Mesendoderm (in vitro differentiated cells): Measurements from ENCODE around the gene ST8SIA3.

ENCODE experiments used
- DNase-seq: peaks from one replicate; pipeline ENCODE4 v3.0.0; 2013
- H2AK5ac ChIP-seq: 2 replicates; pipeline ENCODE4 v1.6.1; 2013; ENCODE audit warnings: low read length, inconsistent platforms
- H2BK120ac ChIP-seq: 2 replicates; pipeline ENCODE4 v1.6.1; 2013; ENCODE audit warnings: low read depth, mild to moderate bottlenecking, low read length, moderate library complexity, mixed read lengths
- H2BK15ac ChIP-seq: replicated peaks from 2 replicates; pipeline ENCODE4 v1.6.1; 2013; ENCODE audit warnings: low read depth, mild to moderate bottlenecking, moderate library complexity
- H2BK5ac ChIP-seq: 2 replicates; pipeline ENCODE4 v1.6.1; 2013; ENCODE audit warnings: low read length, inconsistent platforms
- H3K18ac ChIP-seq: 2 replicates; pipeline ENCODE4 v1.6.1; 2013; ENCODE audit warnings: mild to moderate bottlenecking, low read length, mixed read lengths
- H3K23ac ChIP-seq: one replicate; pipeline ENCODE4 v1.6.1; 2013; ENCODE audit warnings: low read length
- H3K27ac ChIP-seq: 2 replicates; pipeline ENCODE4 v1.5.1; 2013; ENCODE audit warnings: low read depth, mild to moderate bottlenecking, inconsistent platforms, low read length, moderate library complexity
- H3K27me3 ChIP-seq: 2 replicates; pipeline ENCODE4 v1.6.1; 2013; ENCODE audit warnings: low read length, control low read depth, mild to moderate bottlenecking, inconsistent platforms; ENCODE audit not compliant: insufficient read depth, poor library complexity
- H3K36me3 ChIP-seq: 2 replicates; pipeline ENCODE4 v1.6.1; 2013; ENCODE audit warnings: low read length, inconsistent platforms; ENCODE audit not compliant: control insufficient read depth, insufficient read depth
- H3K4ac ChIP-seq: one replicate; pipeline ENCODE4 v1.6.1; 2013; ENCODE audit warnings: low read depth, mild to moderate bottlenecking, low read length, moderate library complexity
- H3K4me1 ChIP-seq: 2 replicates; pipeline ENCODE4 v1.6.1; 2013; ENCODE audit warnings: low read depth, low read length, inconsistent platforms; ENCODE audit not compliant: control insufficient read depth
- H3K4me2 ChIP-seq: 2 replicates; pipeline ENCODE4 v1.6.1; 2013; ENCODE audit warnings: low read length
- H3K4me3 ChIP-seq: 2 replicates; pipeline ENCODE4 v1.5.1; 2013; ENCODE audit warnings: mild to moderate bottlenecking, low read length
- H3K56ac ChIP-seq: one replicate; pipeline ENCODE4 v1.6.1; 2013; ENCODE audit warnings: low read length
- H3K79me1 ChIP-seq: 2 replicates; pipeline ENCODE4 v1.6.1; 2013; ENCODE audit warnings: low read length, inconsistent platforms
- H3K79me2 ChIP-seq: 2 replicates; pipeline ENCODE4 v1.6.1; 2013; ENCODE audit warnings: mild to moderate bottlenecking, low read length; ENCODE audit not compliant: control insufficient read depth, insufficient read depth
- H3K9ac ChIP-seq: 2 replicates; pipeline ENCODE4 v1.6.1; 2013; ENCODE audit warnings: low read length, inconsistent platforms
- H4K5ac ChIP-seq: one replicate; pipeline ENCODE4 v1.6.1; 2013; ENCODE audit warnings: low read length
- H4K8ac ChIP-seq: one replicate; pipeline ENCODE4 v1.6.1; 2013; ENCODE audit warnings: low read depth, mild to moderate bottlenecking, control low read depth, low read length, moderate library complexity
- WGBS: extraction: QIAGEN DNeasy Blood & Tissue Kit; methylation state at CpG from one replicate; pipeline ENCODE4 v1.1.7; 2013; ENCODE audit warnings: low lambda C conversion rate, missing lambda C conversion rate; ENCODE audit not compliant: insufficient coverage; ENCODE audit errors: extremely low coverage; 5-methylcytosine and 5-hydroxymethylcytosine counted together

The ST8SIA3 gene

DNA sequence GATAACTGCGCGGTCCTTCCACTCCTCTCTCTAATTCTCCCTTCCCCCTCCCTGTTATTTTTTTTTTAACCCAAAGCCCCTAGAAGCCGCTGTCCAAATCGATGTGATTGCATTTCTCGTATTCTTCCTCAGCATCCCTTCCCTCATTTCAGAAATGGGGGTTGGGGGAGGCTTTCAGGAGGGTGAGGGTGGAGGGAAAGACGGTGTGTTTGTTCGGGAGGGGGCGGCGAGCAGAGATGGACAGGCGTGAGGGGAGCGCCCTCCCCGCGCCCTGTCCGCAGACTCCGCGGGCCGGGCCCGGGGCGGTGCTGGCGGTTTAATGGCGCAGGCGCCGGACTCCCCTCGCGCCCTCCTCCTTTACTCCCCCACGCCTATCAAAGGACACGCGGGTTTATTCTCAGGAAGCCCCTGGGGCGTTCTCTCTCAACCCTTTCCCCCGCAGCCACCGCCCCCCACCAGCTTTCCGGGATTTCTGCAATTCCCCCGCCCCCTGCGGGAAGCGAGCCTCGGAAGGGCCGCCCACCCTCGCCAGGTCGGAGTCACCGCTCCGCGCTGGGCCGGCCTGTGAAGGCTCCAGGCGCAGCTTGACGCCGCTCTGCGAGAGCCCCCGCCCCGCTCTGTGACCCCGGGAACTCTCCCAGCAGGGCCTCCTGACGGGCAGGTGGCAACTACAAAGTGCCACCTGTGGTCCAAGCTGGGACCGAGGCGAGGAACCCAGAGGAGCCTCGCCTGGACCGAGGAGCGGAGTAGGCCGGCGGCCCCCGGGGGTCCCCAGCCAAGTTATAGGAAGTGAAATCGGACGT, 981 bp downstream of the ST8SIA3 start:
- H2BK5ac ChIP-seq = no peak overlapping the region
- no peaks in the 10 kb centered on the region for H3K36me3 ChIP-seq
- no peak overlapping the region for H4K8ac ChIP-seq
- H3K18ac ChIP-seq = no peak overlapping the region
- peak overlapping the region; percentile 28 for H3K4me2 ChIP-seq
- peak; percentile 58 for DNase-seq
- peak overlapping the region; percentile 50 for H3K4me3 ChIP-seq
- no peak overlapping the region for H3K23ac ChIP-seq
- H3K56ac ChIP-seq = no peak overlapping the region
- H3K79me1 ChIP-seq = no peaks in the 10 kb centered on the region
- no peaks in the 10 kb centered on the region for H3K79me2 ChIP-seq
- H2BK15ac ChIP-seq = no peak overlapping the region
- H3K4me1 ChIP-seq = no peaks in the 10 kb centered on the region
- H2BK120ac ChIP-seq = no peak overlapping the region
- no peak overlapping the region for H4K5ac ChIP-seq
- WGBS = no CpG with 5 or more reads among the region's 61 CpGs
- H2AK5ac ChIP-seq = no peak overlapping the region
- H3K4ac ChIP-seq = no peak overlapping the region
- H3K9ac ChIP-seq = peak overlapping the region; percentile 2
- no peak overlapping the region for H3K27ac ChIP-seq
- no peaks in the 10 kb centered on the region for H3K27me3 ChIP-seq

DNA sequence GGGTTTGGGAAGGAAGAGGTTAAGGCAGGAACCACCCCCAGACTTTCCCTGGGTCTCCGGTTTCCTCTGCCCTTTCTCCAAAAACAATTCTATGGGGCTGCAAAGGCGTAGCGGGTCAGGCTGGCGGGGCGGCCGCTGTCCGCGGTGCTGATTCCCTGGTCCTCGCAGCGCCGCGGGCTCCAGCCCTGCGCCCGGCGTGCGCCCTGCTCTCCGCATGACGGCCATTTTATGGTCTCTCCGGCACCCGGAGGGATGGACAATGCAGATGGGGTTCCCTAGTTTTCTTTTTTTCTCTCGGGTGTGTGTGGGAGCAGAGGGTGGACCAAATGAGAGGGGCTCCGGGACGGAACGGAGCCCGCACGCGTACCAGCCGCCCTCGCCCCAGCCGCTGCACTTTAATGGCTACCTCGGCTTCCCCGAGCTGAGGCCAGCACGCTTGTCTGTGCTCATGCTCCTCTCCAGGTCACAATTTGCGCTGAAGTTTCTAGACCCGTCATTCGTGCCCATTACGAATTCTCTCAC, 1.6 kb downstream of the ST8SIA3 start:
- H2BK5ac ChIP-seq = no peak overlapping the region
- H3K4ac ChIP-seq = no peak overlapping the region
- no peaks in the 10 kb centered on the region for H3K79me1 ChIP-seq
- H3K27me3 ChIP-seq = no peaks in the 10 kb centered on the region
- no peak overlapping the region for H4K5ac ChIP-seq
- H2BK15ac ChIP-seq = no peak overlapping the region
- H3K4me1 ChIP-seq = no peaks in the 10 kb centered on the region
- no peak overlapping the region for H3K56ac ChIP-seq
- peak overlapping the region; percentile 45 for H3K4me3 ChIP-seq
- H3K36me3 ChIP-seq = no peaks in the 10 kb centered on the region
- no peak overlapping the region for H3K9ac ChIP-seq
- no peaks in the 10 kb centered on the region for H3K79me2 ChIP-seq
- no CpG with 5 or more reads among the region's 37 CpGs for WGBS
- peak; percentile 90 for DNase-seq
- H4K8ac ChIP-seq = no peak overlapping the region
- no peak overlapping the region for H3K23ac ChIP-seq
- peak overlapping the region; percentile 52 for H3K4me2 ChIP-seq
- H3K27ac ChIP-seq = no peak overlapping the region
- H2AK5ac ChIP-seq = no peak overlapping the region
- H2BK120ac ChIP-seq = no peak overlapping the region
- H3K18ac ChIP-seq = no peak overlapping the region

DNA sequence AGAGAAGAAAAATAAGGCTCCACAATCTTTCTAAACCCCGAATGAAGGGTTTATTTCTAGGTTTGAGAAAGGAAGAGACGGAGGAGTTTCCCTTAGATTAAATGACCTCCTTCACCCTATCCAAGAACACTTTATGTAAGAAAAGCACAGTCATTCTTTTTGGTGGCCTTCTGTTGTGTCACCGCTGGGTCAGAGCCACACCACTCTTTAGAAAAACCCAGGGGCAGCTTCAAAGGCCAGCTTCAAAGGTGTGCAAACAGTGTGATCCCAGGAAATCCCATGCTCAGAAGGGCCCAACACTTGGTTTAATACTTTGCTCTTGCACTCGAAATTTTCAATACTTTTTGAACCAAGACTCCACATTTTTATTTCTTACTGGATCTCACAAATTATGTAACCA, 7.1 kb downstream of the ST8SIA3 start:
- H3K4ac ChIP-seq = no peak overlapping the region
- no peak overlapping the region for H3K18ac ChIP-seq
- H2BK120ac ChIP-seq = no peak overlapping the region
- no peak for DNase-seq
- no peaks in the 10 kb centered on the region for H3K36me3 ChIP-seq
- H4K5ac ChIP-seq = no peak overlapping the region
- H3K23ac ChIP-seq = no peak overlapping the region
- no peak overlapping the region for H3K4me2 ChIP-seq
- H4K8ac ChIP-seq = no peak overlapping the region
- no peak overlapping the region for H3K4me3 ChIP-seq
- no peak overlapping the region for H2AK5ac ChIP-seq
- no peak overlapping the region for H2BK5ac ChIP-seq
- no peaks in the 10 kb centered on the region for H3K4me1 ChIP-seq
- no peaks in the 10 kb centered on the region for H3K79me1 ChIP-seq
- H3K9ac ChIP-seq = no peak overlapping the region
- H3K27ac ChIP-seq = no peak overlapping the region
- no peaks in the 10 kb centered on the region for H3K79me2 ChIP-seq
- H2BK15ac ChIP-seq = no peak overlapping the region
- no peaks in the 10 kb centered on the region for H3K27me3 ChIP-seq
- H3K56ac ChIP-seq = no peak overlapping the region
- no CpG with 5 or more reads among the region's 4 CpGs for WGBS

DNA sequence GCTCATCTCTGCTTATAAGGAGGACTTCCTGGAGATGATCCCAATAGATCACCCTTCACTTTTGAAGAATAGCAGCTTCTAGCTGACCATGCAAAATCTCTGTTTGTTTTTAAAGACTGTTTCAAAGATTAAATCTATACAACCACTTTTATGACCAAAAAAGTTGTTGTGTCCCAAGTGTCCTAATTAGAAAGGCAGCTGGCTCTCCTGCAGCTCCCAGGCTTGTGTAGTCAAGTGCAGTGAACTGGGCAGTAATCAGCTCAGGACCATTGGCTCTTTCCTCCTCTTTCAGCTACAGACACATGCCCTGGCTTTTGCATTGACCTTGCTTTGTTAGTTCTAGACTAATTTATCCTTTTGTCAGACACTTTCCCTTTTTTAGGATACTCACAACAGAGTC, 10.4 kb downstream of the ST8SIA3 start:
- H3K4me2 ChIP-seq = no peak overlapping the region
- H3K4ac ChIP-seq = no peak overlapping the region
- no peak overlapping the region for H2BK15ac ChIP-seq
- no peaks in the 10 kb centered on the region for H3K79me2 ChIP-seq
- no peak overlapping the region for H4K8ac ChIP-seq
- H3K56ac ChIP-seq = no peak overlapping the region
- H3K79me1 ChIP-seq = no peaks in the 10 kb centered on the region
- no peaks in the 10 kb centered on the region for H3K4me1 ChIP-seq
- H3K4me3 ChIP-seq = no peak overlapping the region
- H2BK5ac ChIP-seq = no peak overlapping the region
- no peak for DNase-seq
- no peaks in the 10 kb centered on the region for H3K36me3 ChIP-seq
- H3K23ac ChIP-seq = no peak overlapping the region
- no peaks in the 10 kb centered on the region for H3K27me3 ChIP-seq
- no peak overlapping the region for H2BK120ac ChIP-seq
- no peak overlapping the region for H2AK5ac ChIP-seq
- no peak overlapping the region for H3K27ac ChIP-seq
- H3K9ac ChIP-seq = no peak overlapping the region
- no peak overlapping the region for H4K5ac ChIP-seq
- no peak overlapping the region for H3K18ac ChIP-seq

DNA sequence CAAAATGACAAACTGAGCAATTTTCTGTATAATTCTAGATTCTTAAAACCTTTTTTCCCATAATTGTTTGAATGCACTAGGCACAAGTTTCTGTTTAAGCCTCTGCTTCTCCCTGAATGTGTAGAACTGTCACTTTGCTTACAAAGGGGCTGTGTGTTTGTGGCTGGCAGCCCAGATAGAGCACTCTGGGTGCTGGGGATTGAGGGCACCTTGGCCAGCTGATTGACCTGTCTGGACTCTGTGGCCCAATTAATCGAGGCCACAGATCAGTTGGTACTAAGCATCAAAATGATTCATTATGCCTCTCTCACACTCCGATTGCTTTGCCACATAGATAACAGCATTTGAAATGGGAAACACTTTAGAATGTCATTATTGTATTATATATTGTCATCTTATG, 12.1 kb downstream of the ST8SIA3 start:
- no peak overlapping the region for H3K27ac ChIP-seq
- no peak for DNase-seq
- H3K79me2 ChIP-seq = no peaks in the 10 kb centered on the region
- H3K4me1 ChIP-seq = no peaks in the 10 kb centered on the region
- H3K18ac ChIP-seq = no peak overlapping the region
- H3K4ac ChIP-seq = no peak overlapping the region
- no peak overlapping the region for H3K9ac ChIP-seq
- no peak overlapping the region for H2BK5ac ChIP-seq
- H4K5ac ChIP-seq = no peak overlapping the region
- H3K56ac ChIP-seq = no peak overlapping the region
- H4K8ac ChIP-seq = no peak overlapping the region
- H2AK5ac ChIP-seq = no peak overlapping the region
- no peak overlapping the region for H2BK15ac ChIP-seq
- H3K23ac ChIP-seq = no peak overlapping the region
- no peak overlapping the region for H2BK120ac ChIP-seq
- no peaks in the 10 kb centered on the region for H3K36me3 ChIP-seq
- no peak overlapping the region for H3K4me2 ChIP-seq
- no peaks in the 10 kb centered on the region for H3K79me1 ChIP-seq
- no peak overlapping the region for H3K4me3 ChIP-seq
- no CpG with 5 or more reads among the region's 2 CpGs for WGBS
- H3K27me3 ChIP-seq = no peaks in the 10 kb centered on the region
